Fibroblast of skin of abdomen (primary cell): ENCODE data around the gene MSANTD3. TPM values are rescaled to one million over a fixed set of nuclear protein-coding genes. Genes with fewer than 3 reads are reported as not detected.
"Not testable (repeated sequence)": the region's sequence is repeated elsewhere in the genome, so short reads cannot be mapped to it uniquely, and the experiment has no call there.

ENCODE experiments used
- DNase-seq: peaks from one replicate; pipeline ENCODE4 v3.0.0-alpha.2; 2013
- polyA plus RNA-seq, 2 experiments: library from polyadenylated mRNA; unstranded; fragments of 120-200 nt; gene quantifications; one replicate each; pipeline ENCODE4 v1.2.1, GENCODE V29; 2013; ENCODE audit not compliant: insufficient read length in 2 of 2

MSANTD3 gene
- 47.2 TPM for polyA plus RNA-seq (2013, experiment 1 of 2; ENCODE audit: insufficient read length)
- 48.9 TPM for polyA plus RNA-seq (2013, experiment 2 of 2; ENCODE audit: insufficient read length)

GRCh38 chr9:100426530-100427365 lies at the start of gene MSANTD3:
Gene MSANTD3, plus strand, starts transcription at chr9:100427143. Its CDS starts 14,796 bp downstream, at chr9:100441939.
- DNase-seq: peak; percentile 73

GRCh38 chr9:100379862-100380261 lies 47.1 kb upstream of the MSANTD3 start:
- DNase-seq: peak; percentile 90

- not testable (repeated sequence) for DNase-seq
These were observed 34.0 kb upstream of the MSANTD3 start for GRCh38 chr9:100392989-100393388.

- DNase-seq: peak; percentile 18
These were observed 32.8 kb upstream of the MSANTD3 start for GRCh38 chr9:100394032-100394695.

GRCh38 chr9:100394816-100395215 lies 32.1 kb upstream of the MSANTD3 start:
- peak; percentile 42 for DNase-seq

- no peak for DNase-seq
These were observed 30.2 kb upstream of the MSANTD3 start for GRCh38 chr9:100396769-100397168.

- peak; percentile 14 for DNase-seq
These were observed 29.2 kb upstream of the MSANTD3 start for GRCh38 chr9:100397529-100398266.

GRCh38 chr9:100401042-100401441 lies 25.9 kb upstream of the MSANTD3 start:
- no peak for DNase-seq

- no peak for DNase-seq
These were observed 20.0 kb upstream of the MSANTD3 start for GRCh38 chr9:100406962-100407361.

- no peak for DNase-seq
These were observed 18.3 kb upstream of the MSANTD3 start for GRCh38 chr9:100408546-100409175.

GRCh38 chr9:100409176-100409556 lies 17.8 kb upstream of the MSANTD3 start:
- DNase-seq: no peak

GRCh38 chr9:100411472-100412283 lies 15.3 kb upstream of the MSANTD3 start:
- peak; percentile 90 for DNase-seq

GRCh38 chr9:100413839-100414420 lies 13.0 kb upstream of the MSANTD3 start:
- DNase-seq: no peak

- DNase-seq: no peak
These were observed 9.1 kb upstream of the MSANTD3 start for GRCh38 chr9:100417815-100418214.

GRCh38 chr9:100419166-100419565 lies 7.8 kb upstream of the MSANTD3 start:
- DNase-seq: no peak

- DNase-seq: not testable (repeated sequence)
These were observed 5.8 kb upstream of the MSANTD3 start for GRCh38 chr9:100421116-100421515.

GRCh38 chr9:100425758-100426157 lies 1.2 kb upstream of the MSANTD3 start:
- no peak for DNase-seq

GRCh38 chr9:100426189-100426529 lies 784 bp upstream of the MSANTD3 start:
- no peak for DNase-seq

GRCh38 chr9:100427366-100428263 lies 672 bp downstream of the MSANTD3 start:
- DNase-seq: peak; percentile 68
